Measurements from ENCODE around the gene IQCH.

Gene IQCH

DNA sequence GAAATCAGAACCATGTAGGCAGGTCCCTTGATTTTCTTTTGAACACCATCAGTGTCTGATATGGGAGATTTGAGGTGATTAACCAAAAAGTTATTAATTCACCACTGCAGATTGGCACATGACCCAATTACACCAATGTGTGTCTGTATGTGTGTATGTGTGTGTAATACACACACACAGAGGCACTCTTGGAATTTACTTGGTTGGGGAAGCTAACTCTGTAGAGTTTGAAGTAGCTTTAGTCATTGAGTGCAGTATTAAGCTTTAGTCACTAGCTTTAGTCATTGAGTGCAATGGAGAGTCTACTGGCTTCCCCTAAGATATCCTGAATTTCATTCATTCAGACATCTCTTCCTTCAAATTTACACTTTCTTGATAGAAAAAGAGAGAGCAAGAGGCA, 156.9 kb downstream of the IQCH start:
- TF ChIP-seq, protein P1, sequence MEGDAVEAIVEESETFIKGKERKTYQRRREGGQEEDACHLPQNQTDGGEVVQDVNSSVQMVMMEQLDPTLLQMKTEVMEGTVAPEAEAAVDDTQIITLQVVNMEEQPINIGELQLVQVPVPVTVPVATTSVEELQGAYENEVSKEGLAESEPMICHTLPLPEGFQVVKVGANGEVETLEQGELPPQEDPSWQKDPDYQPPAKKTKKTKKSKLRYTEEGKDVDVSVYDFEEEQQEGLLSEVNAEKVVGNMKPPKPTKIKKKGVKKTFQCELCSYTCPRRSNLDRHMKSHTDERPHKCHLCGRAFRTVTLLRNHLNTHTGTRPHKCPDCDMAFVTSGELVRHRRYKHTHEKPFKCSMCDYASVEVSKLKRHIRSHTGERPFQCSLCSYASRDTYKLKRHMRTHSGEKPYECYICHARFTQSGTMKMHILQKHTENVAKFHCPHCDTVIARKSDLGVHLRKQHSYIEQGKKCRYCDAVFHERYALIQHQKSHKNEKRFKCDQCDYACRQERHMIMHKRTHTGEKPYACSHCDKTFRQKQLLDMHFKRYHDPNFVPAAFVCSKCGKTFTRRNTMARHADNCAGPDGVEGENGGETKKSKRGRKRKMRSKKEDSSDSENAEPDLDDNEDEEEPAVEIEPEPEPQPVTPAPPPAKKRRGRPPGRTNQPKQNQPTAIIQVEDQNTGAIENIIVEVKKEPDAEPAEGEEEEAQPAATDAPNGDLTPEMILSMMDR (conservative IDR thresholded peaks at IDR 0.05; ENCODE audit: low read length) = no peak
- DNase-seq (ENCODE audit: low read depth) = no peak

DNA sequence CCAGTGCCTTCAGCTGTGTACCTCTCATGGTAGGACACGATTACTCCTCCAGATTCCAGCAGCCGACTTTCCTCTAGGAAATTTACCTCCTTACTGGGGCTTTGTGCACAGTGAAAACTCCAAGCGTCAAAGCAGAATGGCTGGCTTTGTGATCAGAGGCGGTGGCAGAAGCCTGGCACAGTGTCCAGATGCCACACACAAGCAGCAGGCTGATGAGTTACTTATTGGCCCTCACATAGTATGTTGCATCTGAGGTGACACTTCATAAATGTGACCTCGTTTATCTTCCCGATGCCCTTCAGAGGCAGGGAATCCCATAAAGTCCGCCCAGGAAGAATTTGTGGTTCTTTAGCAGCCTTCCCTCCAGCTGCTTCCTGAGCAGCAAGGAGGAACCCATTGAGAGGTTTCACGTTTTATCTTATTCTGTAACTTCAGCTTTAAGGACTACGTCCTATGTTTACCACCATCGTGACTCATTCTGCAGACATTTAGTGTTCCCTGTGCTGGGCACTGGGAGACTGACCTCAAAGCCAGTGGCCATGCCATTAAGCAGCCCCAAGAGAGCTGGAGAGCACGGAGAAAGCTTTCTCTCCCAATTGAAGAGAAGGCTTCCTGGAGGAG, 159.3 kb downstream of the IQCH start:
- TF ChIP-seq, protein P1 (conservative IDR thresholded peaks at IDR 0.05; ENCODE audit: low read length) = no peak
- no peak overlapping the region for H3K4me3 ChIP-seq (ENCODE audit: low read length)
- DNase-seq (ENCODE audit: low read depth) = peak; percentile 29

More for the DNA sequence above, 156.9 kb downstream of the IQCH start:
- no peak overlapping the region for H3K4me3 ChIP-seq (ENCODE audit: low read length)

DNA sequence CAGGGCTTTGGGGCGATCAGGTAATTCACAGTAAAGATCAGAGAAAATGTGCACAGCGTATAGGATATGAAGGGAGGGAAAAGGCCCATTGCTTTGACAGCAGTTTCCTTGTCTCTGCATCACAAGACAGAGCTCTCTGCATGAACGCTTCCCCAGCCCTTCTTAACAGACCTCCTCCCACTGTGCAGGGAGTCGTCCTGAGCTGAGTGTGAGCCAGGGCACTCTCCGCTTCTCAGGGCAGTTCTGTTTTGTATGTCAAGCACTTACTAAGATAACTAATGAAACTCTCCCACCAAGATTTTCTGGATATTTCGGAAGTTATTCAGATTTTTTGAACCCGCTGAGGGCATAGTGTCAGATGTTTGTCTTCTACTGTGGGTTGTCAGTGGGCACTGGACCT, 160.6 kb downstream of the IQCH start:
- H3K4me3 ChIP-seq (ENCODE audit: low read length) = no peak overlapping the region
- TF ChIP-seq, protein P1 (conservative IDR thresholded peaks at IDR 0.05; ENCODE audit: low read length) = no peak
- DNase-seq (ENCODE audit: low read depth) = no peak

DNA sequence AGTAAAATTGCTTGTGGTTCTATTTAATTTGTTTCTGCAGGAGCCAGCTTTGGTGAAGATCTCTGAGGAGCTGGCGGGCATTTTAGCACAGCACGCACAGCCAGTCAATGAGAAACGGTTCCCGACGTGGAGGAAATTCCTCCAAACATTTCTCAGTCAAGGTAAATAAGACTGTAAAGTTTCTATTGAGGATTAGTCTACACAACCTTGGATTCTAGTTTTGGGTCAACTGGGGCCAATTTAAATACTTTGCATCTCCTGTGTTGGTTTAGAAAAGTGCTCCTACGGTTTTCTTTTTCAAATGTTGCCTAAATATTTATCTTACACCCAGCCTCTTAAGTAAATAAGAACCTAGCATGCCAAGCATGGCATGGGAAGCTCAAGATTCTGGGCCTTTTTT, 162.3 kb downstream of the IQCH start:
- H3K4me3 ChIP-seq (ENCODE audit: low read length) = no peak overlapping the region
- no peak for DNase-seq (ENCODE audit: low read depth)
- TF ChIP-seq, protein P1 (conservative IDR thresholded peaks at IDR 0.05; ENCODE audit: low read length) = no peak

DNA sequence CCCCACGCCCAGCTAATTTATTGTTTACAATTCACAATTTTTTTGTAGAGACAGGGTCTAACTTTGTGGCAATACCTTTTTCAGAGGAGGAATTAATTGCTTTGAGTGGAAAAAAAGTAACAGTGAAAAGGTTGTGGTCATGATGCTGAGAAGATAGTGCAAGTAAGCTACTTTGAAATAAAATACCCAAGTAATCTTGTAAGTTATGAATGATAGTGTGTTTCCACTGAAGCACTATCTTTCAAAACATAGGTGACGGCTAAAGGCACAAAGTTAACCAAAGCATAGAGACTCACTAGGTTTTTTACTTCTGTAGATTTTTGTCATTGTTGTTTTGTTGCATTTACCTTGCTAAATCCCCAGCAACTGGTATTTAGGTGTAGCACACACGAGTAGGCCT, 165.1 kb downstream of the IQCH start:
- H3K4me3 ChIP-seq (ENCODE audit: low read length) = no peak overlapping the region
- no peak for DNase-seq (ENCODE audit: low read depth)
- TF ChIP-seq, protein P1 (conservative IDR thresholded peaks at IDR 0.05; ENCODE audit: low read length) = no peak

DNA sequence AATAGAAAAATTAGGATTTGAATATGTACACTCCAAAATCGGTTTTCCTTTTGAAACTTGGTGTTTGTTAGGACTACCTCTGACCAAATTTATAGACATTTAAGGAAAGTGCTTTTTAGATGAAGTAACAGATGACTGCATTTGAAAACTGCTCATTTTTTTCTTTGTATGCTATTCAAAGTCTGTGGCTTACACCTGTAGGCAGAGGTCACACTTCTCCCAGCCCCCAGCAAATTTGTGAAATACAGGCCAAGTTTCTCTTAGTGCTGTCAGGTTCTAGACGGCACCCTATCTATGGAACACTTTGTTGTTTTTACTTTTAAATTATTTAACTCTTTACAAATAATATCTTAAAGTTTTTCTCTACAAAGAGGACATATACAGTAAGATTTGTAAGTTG, 165.6 kb downstream of the IQCH start:
- DNase-seq (ENCODE audit: low read depth) = no peak
- TF ChIP-seq, protein P1 (conservative IDR thresholded peaks at IDR 0.05; ENCODE audit: low read length) = no peak
- no peak overlapping the region for H3K4me3 ChIP-seq (ENCODE audit: low read length)

DNA sequence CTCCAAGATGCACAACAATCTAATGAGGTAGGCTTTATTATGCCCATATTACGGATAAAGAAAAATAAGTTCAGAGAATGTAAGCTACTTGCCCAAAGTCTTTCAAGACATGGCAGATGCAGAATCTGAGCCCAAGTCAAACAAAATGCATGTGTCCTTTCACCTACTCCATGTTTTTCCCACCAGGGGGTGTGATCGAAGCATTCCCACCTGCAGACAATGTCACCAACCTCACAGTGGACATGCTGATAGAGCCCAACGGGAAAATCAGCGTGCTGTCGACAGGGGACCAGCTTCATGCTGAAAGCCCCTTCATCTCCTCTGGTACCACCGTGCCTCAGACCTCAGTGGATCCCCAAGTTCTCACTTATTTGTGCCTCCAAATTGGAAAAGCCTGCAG, 166.5 kb downstream of the IQCH start:
- TF ChIP-seq, protein P1 (conservative IDR thresholded peaks at IDR 0.05; ENCODE audit: low read length) = no peak
- DNase-seq (ENCODE audit: low read depth) = no peak
- no peak overlapping the region for H3K4me3 ChIP-seq (ENCODE audit: low read length)

Data from AG10803 (cell line).